Measurements from ENCODE around the gene TMEM244. TPM values are rescaled to one million over a fixed set of nuclear protein-coding genes. Genes with fewer than 3 reads are reported as not detected.

Gene TMEM244
- total and polyA plus RNA-seq, 9 of the 15 experiments (the other 6 are each of a cell fraction or from before 2014, with no cell fraction given) = not detected

DNA sequence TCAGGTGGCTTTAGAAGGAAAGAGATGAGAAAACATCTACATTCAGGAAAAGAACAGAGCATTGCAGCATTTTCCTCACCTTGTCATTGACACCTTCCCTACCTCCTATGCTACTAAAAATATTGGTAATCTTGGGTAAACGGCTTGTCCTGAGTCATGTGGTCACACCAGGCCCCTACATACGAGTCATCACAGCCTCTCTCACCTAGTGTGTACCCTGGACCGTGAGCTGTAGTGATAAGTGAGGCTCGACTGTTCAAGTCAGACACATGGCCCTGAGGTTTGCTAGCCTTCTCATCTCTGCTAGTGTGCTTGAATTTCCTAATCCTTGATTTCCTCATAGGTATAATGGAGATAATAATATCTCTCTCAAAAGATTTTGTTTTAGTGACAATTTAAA is 29.6 kb upstream of the TMEM244 start (continued):
- TF ChIP-seq, protein P1, sequence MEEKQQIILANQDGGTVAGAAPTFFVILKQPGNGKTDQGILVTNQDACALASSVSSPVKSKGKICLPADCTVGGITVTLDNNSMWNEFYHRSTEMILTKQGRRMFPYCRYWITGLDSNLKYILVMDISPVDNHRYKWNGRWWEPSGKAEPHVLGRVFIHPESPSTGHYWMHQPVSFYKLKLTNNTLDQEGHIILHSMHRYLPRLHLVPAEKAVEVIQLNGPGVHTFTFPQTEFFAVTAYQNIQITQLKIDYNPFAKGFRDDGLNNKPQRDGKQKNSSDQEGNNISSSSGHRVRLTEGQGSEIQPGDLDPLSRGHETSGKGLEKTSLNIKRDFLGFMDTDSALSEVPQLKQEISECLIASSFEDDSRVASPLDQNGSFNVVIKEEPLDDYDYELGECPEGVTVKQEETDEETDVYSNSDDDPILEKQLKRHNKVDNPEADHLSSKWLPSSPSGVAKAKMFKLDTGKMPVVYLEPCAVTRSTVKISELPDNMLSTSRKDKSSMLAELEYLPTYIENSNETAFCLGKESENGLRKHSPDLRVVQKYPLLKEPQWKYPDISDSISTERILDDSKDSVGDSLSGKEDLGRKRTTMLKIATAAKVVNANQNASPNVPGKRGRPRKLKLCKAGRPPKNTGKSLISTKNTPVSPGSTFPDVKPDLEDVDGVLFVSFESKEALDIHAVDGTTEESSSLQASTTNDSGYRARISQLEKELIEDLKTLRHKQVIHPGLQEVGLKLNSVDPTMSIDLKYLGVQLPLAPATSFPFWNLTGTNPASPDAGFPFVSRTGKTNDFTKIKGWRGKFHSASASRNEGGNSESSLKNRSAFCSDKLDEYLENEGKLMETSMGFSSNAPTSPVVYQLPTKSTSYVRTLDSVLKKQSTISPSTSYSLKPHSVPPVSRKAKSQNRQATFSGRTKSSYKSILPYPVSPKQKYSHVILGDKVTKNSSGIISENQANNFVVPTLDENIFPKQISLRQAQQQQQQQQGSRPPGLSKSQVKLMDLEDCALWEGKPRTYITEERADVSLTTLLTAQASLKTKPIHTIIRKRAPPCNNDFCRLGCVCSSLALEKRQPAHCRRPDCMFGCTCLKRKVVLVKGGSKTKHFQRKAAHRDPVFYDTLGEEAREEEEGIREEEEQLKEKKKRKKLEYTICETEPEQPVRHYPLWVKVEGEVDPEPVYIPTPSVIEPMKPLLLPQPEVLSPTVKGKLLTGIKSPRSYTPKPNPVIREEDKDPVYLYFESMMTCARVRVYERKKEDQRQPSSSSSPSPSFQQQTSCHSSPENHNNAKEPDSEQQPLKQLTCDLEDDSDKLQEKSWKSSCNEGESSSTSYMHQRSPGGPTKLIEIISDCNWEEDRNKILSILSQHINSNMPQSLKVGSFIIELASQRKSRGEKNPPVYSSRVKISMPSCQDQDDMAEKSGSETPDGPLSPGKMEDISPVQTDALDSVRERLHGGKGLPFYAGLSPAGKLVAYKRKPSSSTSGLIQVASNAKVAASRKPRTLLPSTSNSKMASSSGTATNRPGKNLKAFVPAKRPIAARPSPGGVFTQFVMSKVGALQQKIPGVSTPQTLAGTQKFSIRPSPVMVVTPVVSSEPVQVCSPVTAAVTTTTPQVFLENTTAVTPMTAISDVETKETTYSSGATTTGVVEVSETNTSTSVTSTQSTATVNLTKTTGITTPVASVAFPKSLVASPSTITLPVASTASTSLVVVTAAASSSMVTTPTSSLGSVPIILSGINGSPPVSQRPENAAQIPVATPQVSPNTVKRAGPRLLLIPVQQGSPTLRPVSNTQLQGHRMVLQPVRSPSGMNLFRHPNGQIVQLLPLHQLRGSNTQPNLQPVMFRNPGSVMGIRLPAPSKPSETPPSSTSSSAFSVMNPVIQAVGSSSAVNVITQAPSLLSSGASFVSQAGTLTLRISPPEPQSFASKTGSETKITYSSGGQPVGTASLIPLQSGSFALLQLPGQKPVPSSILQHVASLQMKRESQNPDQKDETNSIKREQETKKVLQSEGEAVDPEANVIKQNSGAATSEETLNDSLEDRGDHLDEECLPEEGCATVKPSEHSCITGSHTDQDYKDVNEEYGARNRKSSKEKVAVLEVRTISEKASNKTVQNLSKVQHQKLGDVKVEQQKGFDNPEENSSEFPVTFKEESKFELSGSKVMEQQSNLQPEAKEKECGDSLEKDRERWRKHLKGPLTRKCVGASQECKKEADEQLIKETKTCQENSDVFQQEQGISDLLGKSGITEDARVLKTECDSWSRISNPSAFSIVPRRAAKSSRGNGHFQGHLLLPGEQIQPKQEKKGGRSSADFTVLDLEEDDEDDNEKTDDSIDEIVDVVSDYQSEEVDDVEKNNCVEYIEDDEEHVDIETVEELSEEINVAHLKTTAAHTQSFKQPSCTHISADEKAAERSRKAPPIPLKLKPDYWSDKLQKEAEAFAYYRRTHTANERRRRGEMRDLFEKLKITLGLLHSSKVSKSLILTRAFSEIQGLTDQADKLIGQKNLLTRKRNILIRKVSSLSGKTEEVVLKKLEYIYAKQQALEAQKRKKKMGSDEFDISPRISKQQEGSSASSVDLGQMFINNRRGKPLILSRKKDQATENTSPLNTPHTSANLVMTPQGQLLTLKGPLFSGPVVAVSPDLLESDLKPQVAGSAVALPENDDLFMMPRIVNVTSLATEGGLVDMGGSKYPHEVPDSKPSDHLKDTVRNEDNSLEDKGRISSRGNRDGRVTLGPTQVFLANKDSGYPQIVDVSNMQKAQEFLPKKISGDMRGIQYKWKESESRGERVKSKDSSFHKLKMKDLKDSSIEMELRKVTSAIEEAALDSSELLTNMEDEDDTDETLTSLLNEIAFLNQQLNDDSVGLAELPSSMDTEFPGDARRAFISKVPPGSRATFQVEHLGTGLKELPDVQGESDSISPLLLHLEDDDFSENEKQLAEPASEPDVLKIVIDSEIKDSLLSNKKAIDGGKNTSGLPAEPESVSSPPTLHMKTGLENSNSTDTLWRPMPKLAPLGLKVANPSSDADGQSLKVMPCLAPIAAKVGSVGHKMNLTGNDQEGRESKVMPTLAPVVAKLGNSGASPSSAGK (IDR thresholded peaks at IDR 0.05) = peak; percentile 65

Measured in K562 (cell line).